GM21515 (cell line): ENCODE data around the gene IPCEF1.
A peak's percentile ranks its signal among the peaks of the same experiment; 100 is the strongest.

ENCODE experiments used
- ATAC-seq: cut with Tn5 transposase; IDR thresholded peaks from one replicate; pipeline ENCODE4 v1.9.1; 2021; ENCODE audit not compliant: unreplicated experiment

The IPCEF1 gene

GRCh38 chr6:154373971-154374370 lies 17.4 kb upstream of the IPCEF1 start:
- no peak for ATAC-seq

GRCh38 chr6:154371281-154371680 lies 14.7 kb upstream of the IPCEF1 start:
- no peak for ATAC-seq

- ATAC-seq: peak; percentile 68
Observed at GRCh38 chr6:154370545-154370944, 13.9 kb upstream of the IPCEF1 start.

GRCh38 chr6:154367839-154368695 lies 11.5 kb upstream of the IPCEF1 start:
- ATAC-seq: no peak

- ATAC-seq: no peak
Observed at GRCh38 chr6:154367336-154367735, 10.7 kb upstream of the IPCEF1 start.

GRCh38 chr6:154363821-154364220 lies 7.2 kb upstream of the IPCEF1 start:
- no peak for ATAC-seq

GRCh38 chr6:154361476-154361875 lies 4.9 kb upstream of the IPCEF1 start:
- ATAC-seq: no peak

GRCh38 chr6:154360476-154360875 lies 3.9 kb upstream of the IPCEF1 start:
- no peak for ATAC-seq

GRCh38 chr6:154359679-154360078 lies 3.1 kb upstream of the IPCEF1 start:
- ATAC-seq: no peak

- ATAC-seq: no peak
Observed at GRCh38 chr6:154359161-154359574, 2.6 kb upstream of the IPCEF1 start.

GRCh38 chr6:154358019-154358545 lies 1.5 kb upstream of the IPCEF1 start:
- ATAC-seq: no peak

- ATAC-seq: no peak
Observed at GRCh38 chr6:154356113-154356512, 490 bp downstream of the IPCEF1 start.

GRCh38 chr6:154354265-154354777 lies 2.3 kb downstream of the IPCEF1 start:
- no peak for ATAC-seq

GRCh38 chr6:154353626-154354025 lies 3.0 kb downstream of the IPCEF1 start:
- no peak for ATAC-seq

GRCh38 chr6:154352898-154353585 lies 3.6 kb downstream of the IPCEF1 start:
- peak; percentile 68 for ATAC-seq

GRCh38 chr6:154350293-154350692 lies 6.3 kb downstream of the IPCEF1 start:
- no peak for ATAC-seq

GRCh38 chr6:154347981-154348380 lies 8.6 kb downstream of the IPCEF1 start:
- no peak for ATAC-seq

- ATAC-seq: no peak
Observed at GRCh38 chr6:154345811-154346210, 10.8 kb downstream of the IPCEF1 start.

- ATAC-seq: no peak
Observed at GRCh38 chr6:154343473-154344308, 12.9 kb downstream of the IPCEF1 start.

GRCh38 chr6:154341871-154342270 lies 14.7 kb downstream of the IPCEF1 start:
- no peak for ATAC-seq

- no peak for ATAC-seq
Observed at GRCh38 chr6:154341336-154341735, 15.3 kb downstream of the IPCEF1 start.
